ENCODE results near the gene RFXAP. TPM values are rescaled to one million over a fixed set of nuclear protein-coding genes. Genes with fewer than 3 reads are reported as not detected.

RFXAP gene
- total and polyA plus RNA-seq, 2 of the 4 experiments (the other 2 are of a cell fraction), result 0.54 to 2.7 TPM

- Histone ChIP-seq H3K56ac (ENCODE audit: extremely low read depth, insufficient read depth, low read length) (no peak overlapping the region), H2BK20ac (ENCODE audit: low read depth, low read length) (no peak overlapping the region), H3K9me3 (ENCODE audit: control insufficient read depth, insufficient read depth, low read length) (no peaks in the 10 kb centered on the region), H3K36me3 (ENCODE audit: control insufficient read depth, insufficient read depth, low read length) (no peaks in the 10 kb centered on the region), H3K4me3 (ENCODE audit: insufficient read depth, low read depth, low read length) (no peak overlapping the region), H4K8ac (ENCODE audit: low read depth in 2 of 2, low read length in 2 of 2) (no peak overlapping the region), H3K4me2 (ENCODE audit: low read depth, low read length) (no peak overlapping the region), H3K9me1 (ENCODE audit: insufficient read depth, low read length) (no peaks in the 10 kb centered on the region), H4K91ac (ENCODE audit: insufficient read depth, low read depth, low read length) (no peak overlapping the region), H2BK15ac (ENCODE audit: low read depth, low read length) (no peak overlapping the region), H2AK9ac (replicated peaks; ENCODE audit: low read depth, low read length, poor library complexity) (no peak overlapping the region), H4K5ac (ENCODE audit: low read depth, low read length) (no peak overlapping the region), H3K79me1 (ENCODE audit: low read depth in 1 of 2, low read length in 2 of 2) (no peaks in the 10 kb centered on the region), H3K4ac (ENCODE audit: low read depth, low read length) (no peak overlapping the region), H3K9ac (ENCODE audit: low read depth, low read length) (no peak overlapping the region), H2BK5ac (ENCODE audit: low read depth, low read length, poor library complexity, severe bottlenecking) (no peak overlapping the region), H3K23ac (ENCODE audit: low read depth, low read length) (no peak overlapping the region), H4K20me1 (ENCODE audit: insufficient read depth, low read length) (no peaks in the 10 kb centered on the region), H3K4me1 (ENCODE audit: control insufficient read depth, insufficient read depth, low read length) (no peaks in the 10 kb centered on the region; the same call in 1 of the 2 replicates), H3K14ac (replicated peaks; ENCODE audit: low read depth, low read length) (no peak overlapping the region), H3K27ac (ENCODE audit: insufficient read depth, low read length) (no peak overlapping the region), H2AK5ac (ENCODE audit: low read depth, low read length) (no peak overlapping the region), H2BK120ac (ENCODE audit: low read depth, low read length) (no peak overlapping the region), H3K18ac (ENCODE audit: low read depth, low read length) (no peak overlapping the region), H2AFZ (replicated peaks; ENCODE audit: low read length, poor library complexity) (no peak overlapping the region), H3K27me3 (ENCODE audit: control insufficient read depth, insufficient read depth, low read length) (peaks cover 2% of the 10 kb centered on the region)
- no TSS peak for BruUV-seq (replicated peaks)
- in situ Hi-C loops (cut with MboI; ENCODE audit: low sequenced_read_pairs) (no loop called here), intact Hi-C loops (cut with micrococcal nuclease) (loop anchor here (10.0 kb wide), 1 partner anchor 468 kb away; the partner anchor contains the start of gene SPART), dilution Hi-C loops (cut with HindIII; ENCODE audit: low sequenced_read_pairs, unreplicated experiment) (no loop called here)
- CTCF ChIA-PET, result no interaction called here
- no peak for TF ChIP-seq FOS (IDR thresholded peaks at IDR 0.05; ENCODE audit: low read depth, low read length)
- TF ChIP-seq POLR2A (IDR thresholded peaks at IDR 0.05; ENCODE audit: low read depth, low read length), result no peak
- no peak for TF ChIP-seq RFX5 (IDR thresholded peaks at IDR 0.05; ENCODE audit: low read depth, low read length)
- TF ChIP-seq MXI1 (IDR thresholded peaks at IDR 0.05; ENCODE audit: borderline replicate concordance, low read depth, low read length), result no peak
- TF ChIP-seq CHD1 (IDR thresholded peaks at IDR 0.05; ENCODE audit: low read depth, low read length), result no peak
- TF ChIP-seq NFE2L2 (IDR thresholded peaks at IDR 0.05; ENCODE audit: low read depth, low read length), result no peak
- no peak for TF ChIP-seq MAZ (IDR thresholded peaks at IDR 0.05; ENCODE audit: borderline replicate concordance, low read depth, low read length)
- TF ChIP-seq CEBPB (IDR thresholded peaks at IDR 0.05; ENCODE audit: low read depth, low read length), result no peak
- TF ChIP-seq BHLHE40 (IDR thresholded peaks at IDR 0.05; ENCODE audit: low read depth, low read length), result no peak
- no peak for TF ChIP-seq CTCF (conservative IDR thresholded peaks at IDR 0.05; ENCODE audit: low read depth, low read length)
- no peak for TF ChIP-seq RCOR1 (IDR thresholded peaks at IDR 0.05; ENCODE audit: insufficient replicate concordance, low read length)
- TF ChIP-seq USF2 (IDR thresholded peaks at IDR 0.05; ENCODE audit: low read depth, low read length), result no peak
- TF ChIP-seq SMC3 (IDR thresholded peaks at IDR 0.05; ENCODE audit: low read depth, low read length), result no peak
- no peak for TF ChIP-seq ELK1 (IDR thresholded peaks at IDR 0.05; ENCODE audit: borderline replicate concordance, low read depth, low read length)
- ATAC-seq (ENCODE audit: low read depth), result no peak
- POLR2A ChIA-PET (ENCODE audit: unreplicated experiment), result no interaction called here
- no CpG with 5 or more reads among the region's 1 CpG for WGBS, 2 experiments (ENCODE audit: extremely low coverage in 2 of 2, insufficient read length in 1 of 2)
- DNase-seq, result no peak
Observed at GRCh38 chr13:36813225-36813624, 5.8 kb upstream of the RFXAP start.

All from IMR-90 (cell line).